ENCODE measurements around the gene SCRN1.

- no peak for TF ChIP-seq CTCF (IDR thresholded peaks at IDR 0.05; ENCODE audit: low read length)
- TF ChIP-seq EZH2phosphoT487 (IDR thresholded peaks at IDR 0.05; ENCODE audit: low read length), result no peak
- TF ChIP-seq EZH2 (optimal IDR thresholded peaks at IDR 0.05; ENCODE audit: low read depth, low read length), result no peak
Measured at GRCh38 chr7:30032310-30033125, 42.9 kb upstream of the SCRN1 start.
